ENCODE results near the gene PKD1.
"Not testable (repeated sequence)": the region's sequence is repeated elsewhere in the genome, so short reads cannot be mapped to it uniquely, and the experiment has no call there.

Gene PKD1

DNA sequence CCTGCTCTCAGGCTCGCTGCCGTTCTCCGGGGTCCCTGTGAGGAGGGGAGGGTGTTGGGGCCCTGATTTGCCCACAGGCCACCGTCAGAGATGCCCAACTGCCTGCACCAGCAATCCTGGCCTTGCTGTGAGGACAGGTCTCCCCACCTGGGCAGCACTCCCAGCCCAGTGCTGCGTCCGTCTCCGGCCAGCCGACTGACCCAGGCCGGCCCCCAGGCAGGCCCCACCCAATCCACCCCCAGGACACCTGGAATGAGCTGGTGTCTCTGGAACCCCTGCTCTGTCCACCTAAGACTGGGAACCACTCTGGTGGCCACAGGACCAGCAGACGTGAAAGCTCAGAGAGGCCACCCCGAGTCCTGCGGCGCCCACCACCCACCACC lies 20.1 kb downstream of the PKD1 start:
- Mint-ChIP-seq H3K27ac (no peak overlapping the region), H3K9me3 (no peaks in the 10 kb centered on the region), H3K4me1 (ENCODE audit: low read depth) (no peaks in the 10 kb centered on the region)

DNA sequence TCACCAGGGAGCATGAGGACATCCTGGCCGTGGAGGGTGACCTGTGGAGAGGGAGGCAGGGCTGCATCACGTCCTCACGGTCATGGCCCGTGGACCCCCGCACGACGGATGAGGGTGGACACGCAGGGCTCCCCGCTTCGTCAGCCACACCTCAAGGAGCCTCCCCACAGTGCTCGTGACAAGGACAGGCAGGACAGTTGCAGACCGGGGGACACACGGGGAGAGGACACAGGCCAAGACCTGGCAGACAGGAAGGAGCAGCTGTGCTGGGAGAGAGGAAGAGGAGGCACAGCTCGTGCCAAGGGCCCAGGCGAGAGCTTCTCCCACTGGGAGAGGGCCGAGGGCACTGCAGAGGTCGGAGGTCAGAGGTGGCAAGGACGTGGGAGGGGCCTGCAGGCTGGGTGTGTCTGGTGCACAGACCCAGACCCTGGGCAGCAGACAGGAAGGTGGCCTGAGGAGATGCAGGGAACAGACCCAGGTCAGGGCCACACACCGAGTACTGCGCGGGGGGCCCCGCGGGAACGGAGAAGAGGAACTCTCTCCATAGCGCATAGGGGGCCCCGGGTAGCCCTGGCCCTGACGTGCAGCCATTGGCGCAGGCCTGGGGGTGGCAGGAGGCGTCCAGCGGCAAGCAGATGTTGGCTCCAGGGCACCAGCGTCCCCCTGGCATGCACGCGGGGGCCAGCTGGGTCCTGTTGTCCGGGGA lies 20.7 kb downstream of the PKD1 start:
- not testable (repeated sequence) for H3K27me3 Mint-ChIP-seq (ENCODE audit: low read depth); H3K9me3 Mint-ChIP-seq; H3K27ac Mint-ChIP-seq

More for the DNA sequence above, 20.1 kb downstream of the PKD1 start:
- Mint-ChIP-seq H3K4me3 (no peak overlapping the region), H3K36me3 (ENCODE audit: low read depth) (no peaks in the 10 kb centered on the region), H3K27me3 (ENCODE audit: low read depth) (no peaks in the 10 kb centered on the region)
- no peak for DNase-seq (ENCODE audit: low spot score)

GRCh38 chr16:2114225-2114624 lies 21.5 kb downstream of the PKD1 start:
- not testable (repeated sequence) for H3K36me3 Mint-ChIP-seq (ENCODE audit: low read depth); H3K27ac Mint-ChIP-seq; H3K27me3 Mint-ChIP-seq (ENCODE audit: low read depth); H3K4me1 Mint-ChIP-seq (ENCODE audit: low read depth); DNase-seq (ENCODE audit: low spot score); H3K9me3 Mint-ChIP-seq; H3K4me3 Mint-ChIP-seq

More for the DNA sequence above, 20.7 kb downstream of the PKD1 start:
- H3K36me3 Mint-ChIP-seq (ENCODE audit: low read depth); H3K4me1 Mint-ChIP-seq (ENCODE audit: low read depth); H3K4me3 Mint-ChIP-seq; DNase-seq (ENCODE audit: low spot score): not testable (repeated sequence)

GRCh38 chr16:2112539-2113106 lies 23.1 kb downstream of the PKD1 start:
- not testable (repeated sequence) for H3K9me3 Mint-ChIP-seq; H3K27ac Mint-ChIP-seq; H3K27me3 Mint-ChIP-seq (ENCODE audit: low read depth); H3K4me1 Mint-ChIP-seq (ENCODE audit: low read depth); H3K4me3 Mint-ChIP-seq; DNase-seq (ENCODE audit: low spot score); H3K36me3 Mint-ChIP-seq (ENCODE audit: low read depth)

GRCh38 chr16:2111412-2112335 lies 24.0 kb downstream of the PKD1 start:
- H3K27ac Mint-ChIP-seq; H3K27me3 Mint-ChIP-seq (ENCODE audit: low read depth); H3K4me3 Mint-ChIP-seq; H3K4me1 Mint-ChIP-seq (ENCODE audit: low read depth); H3K36me3 Mint-ChIP-seq (ENCODE audit: low read depth); H3K9me3 Mint-ChIP-seq; DNase-seq (ENCODE audit: low spot score): not testable (repeated sequence)

DNA sequence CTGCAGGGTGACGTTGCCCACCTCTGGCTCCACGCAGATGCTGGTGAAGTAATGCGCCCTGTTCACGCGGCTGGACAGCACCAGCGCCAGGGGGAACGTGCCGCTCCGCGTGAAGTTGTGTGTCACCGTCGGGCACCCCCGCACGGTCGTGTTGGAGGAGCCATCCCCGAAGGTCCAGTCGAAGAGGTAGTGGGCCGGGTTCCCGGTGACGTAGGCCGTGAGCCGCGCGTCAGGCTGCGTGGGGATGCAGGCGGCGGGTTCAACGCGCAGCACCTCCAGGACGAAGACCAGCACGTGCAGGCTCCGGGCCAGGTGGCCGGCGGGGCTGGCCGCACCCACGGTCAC lies 24.7 kb downstream of the PKD1 start:
- H3K27ac Mint-ChIP-seq; H3K9me3 Mint-ChIP-seq; H3K36me3 Mint-ChIP-seq (ENCODE audit: low read depth); H3K27me3 Mint-ChIP-seq (ENCODE audit: low read depth); DNase-seq (ENCODE audit: low spot score); H3K4me3 Mint-ChIP-seq; H3K4me1 Mint-ChIP-seq (ENCODE audit: low read depth): not testable (repeated sequence)

DNA sequence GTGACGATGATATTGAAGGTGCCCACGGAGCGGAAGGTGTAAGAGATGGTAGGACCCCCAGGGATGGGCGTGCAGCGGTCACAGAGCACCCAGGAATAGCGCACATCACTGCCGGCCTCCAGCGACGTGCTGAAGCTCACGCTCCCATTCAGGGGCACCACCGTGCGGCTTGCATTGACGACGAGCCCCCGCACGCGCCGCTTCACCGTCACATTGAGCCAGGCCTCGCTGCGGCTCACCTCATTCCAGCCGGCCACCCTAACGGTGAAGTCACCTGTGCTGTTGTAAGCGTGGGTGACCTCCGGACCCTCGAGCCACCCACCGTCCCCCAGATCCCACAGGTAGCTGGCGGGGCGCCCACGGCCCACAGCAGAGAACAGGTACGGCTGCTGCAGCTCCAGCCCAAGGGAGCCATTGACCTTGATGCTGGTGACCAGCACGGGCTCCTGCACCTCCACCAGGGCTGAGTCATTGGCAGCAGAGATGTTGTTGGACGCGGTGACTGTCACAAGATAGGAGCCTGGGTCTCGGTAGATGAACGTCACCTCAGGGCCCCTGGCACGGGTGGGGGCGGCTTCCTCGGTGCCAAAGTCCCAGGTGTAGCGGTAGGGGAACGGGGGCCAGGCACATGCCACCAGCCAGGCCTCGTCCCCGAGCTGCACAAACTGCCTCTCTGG lies 25.2 kb downstream of the PKD1 start:
- not testable (repeated sequence) for H3K4me1 Mint-ChIP-seq (ENCODE audit: low read depth); H3K27me3 Mint-ChIP-seq (ENCODE audit: low read depth); H3K27ac Mint-ChIP-seq; H3K4me3 Mint-ChIP-seq; H3K9me3 Mint-ChIP-seq; H3K36me3 Mint-ChIP-seq (ENCODE audit: low read depth); DNase-seq (ENCODE audit: low spot score)

- DNase-seq (ENCODE audit: low spot score); H3K27ac Mint-ChIP-seq; H3K27me3 Mint-ChIP-seq (ENCODE audit: low read depth); H3K4me1 Mint-ChIP-seq (ENCODE audit: low read depth); H3K4me3 Mint-ChIP-seq; H3K9me3 Mint-ChIP-seq; H3K36me3 Mint-ChIP-seq (ENCODE audit: low read depth): not testable (repeated sequence)
Observed at GRCh38 chr16:2109872-2110271, 25.8 kb downstream of the PKD1 start.

GRCh38 chr16:2109271-2109580 lies 26.5 kb downstream of the PKD1 start:
- H3K4me3 Mint-ChIP-seq; H3K36me3 Mint-ChIP-seq (ENCODE audit: low read depth); H3K9me3 Mint-ChIP-seq; DNase-seq (ENCODE audit: low spot score); H3K27ac Mint-ChIP-seq; H3K4me1 Mint-ChIP-seq (ENCODE audit: low read depth); H3K27me3 Mint-ChIP-seq (ENCODE audit: low read depth): not testable (repeated sequence)

DNA sequence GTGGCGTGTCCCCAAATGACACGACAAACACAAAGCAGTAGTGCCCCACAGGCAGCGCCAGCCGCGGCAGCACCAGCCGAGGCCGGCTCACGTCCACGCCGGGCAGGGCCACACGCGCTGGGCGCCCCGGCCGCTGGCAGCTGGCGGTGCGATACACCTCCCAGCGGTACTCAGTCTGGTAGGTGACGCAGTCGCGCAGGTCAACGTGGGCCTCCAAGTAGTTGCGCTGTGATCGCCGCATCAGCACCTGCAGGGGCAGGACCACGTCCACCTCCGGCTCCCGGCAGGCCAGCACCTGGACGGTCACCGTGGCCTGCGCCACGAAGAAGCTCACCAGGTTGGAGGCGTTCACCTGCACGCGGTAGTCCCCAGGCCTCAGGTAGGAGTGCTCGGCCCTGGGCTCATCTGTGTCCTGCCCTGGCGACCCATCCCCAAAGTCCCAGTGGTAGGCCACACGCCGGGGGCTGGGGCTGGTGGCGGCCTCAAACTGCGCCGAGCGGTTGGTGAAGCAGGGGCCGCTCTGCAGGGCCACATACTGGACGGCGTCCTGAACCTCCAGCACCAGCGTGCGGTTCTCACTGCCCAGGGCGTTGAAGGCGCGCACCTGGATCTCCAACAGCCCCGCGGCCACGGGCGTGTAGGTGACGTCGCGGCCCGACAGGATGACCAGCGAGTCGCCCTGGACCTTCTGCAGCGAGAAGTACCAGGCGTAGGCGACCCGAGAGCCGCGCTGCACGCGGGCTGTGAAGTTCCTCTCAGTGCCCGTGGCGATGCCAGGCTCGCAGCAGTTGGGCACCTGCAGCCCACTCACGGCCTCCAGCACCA lies 27.0 kb downstream of the PKD1 start:
- H3K27me3 Mint-ChIP-seq (ENCODE audit: low read depth) = not testable (repeated sequence)

DNA sequence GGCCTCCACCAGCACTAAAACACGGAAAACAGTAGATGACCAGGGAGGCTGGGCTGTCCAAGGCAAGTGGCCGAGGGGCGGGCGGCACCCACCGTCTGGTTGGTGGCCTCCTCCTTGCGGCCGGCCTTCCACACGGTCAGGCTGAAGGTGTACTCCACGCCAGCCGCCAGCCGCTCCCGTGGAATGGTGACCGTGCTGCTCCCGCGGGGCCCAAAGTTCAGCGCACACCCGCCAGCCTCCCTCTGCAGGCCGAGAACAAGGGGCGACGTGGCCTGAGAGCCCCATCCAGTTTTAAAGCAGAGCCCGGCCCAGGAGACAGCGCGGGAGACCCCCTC lies 27.9 kb downstream of the PKD1 start:
- H3K27ac Mint-ChIP-seq; H3K4me3 Mint-ChIP-seq; H3K36me3 Mint-ChIP-seq (ENCODE audit: low read depth); H3K4me1 Mint-ChIP-seq (ENCODE audit: low read depth); H3K9me3 Mint-ChIP-seq; DNase-seq (ENCODE audit: low spot score); H3K27me3 Mint-ChIP-seq (ENCODE audit: low read depth): not testable (repeated sequence)

More for the DNA sequence above, 27.0 kb downstream of the PKD1 start:
- not testable (repeated sequence) for H3K9me3 Mint-ChIP-seq; H3K4me3 Mint-ChIP-seq; H3K27ac Mint-ChIP-seq; DNase-seq (ENCODE audit: low spot score); H3K4me1 Mint-ChIP-seq (ENCODE audit: low read depth); H3K36me3 Mint-ChIP-seq (ENCODE audit: low read depth)

GRCh38 chr16:2107121-2107790 lies 28.4 kb downstream of the PKD1 start:
- not testable (repeated sequence) for H3K4me3 Mint-ChIP-seq; H3K4me1 Mint-ChIP-seq (ENCODE audit: low read depth); DNase-seq (ENCODE audit: low spot score); H3K27me3 Mint-ChIP-seq (ENCODE audit: low read depth); H3K27ac Mint-ChIP-seq; H3K36me3 Mint-ChIP-seq (ENCODE audit: low read depth); H3K9me3 Mint-ChIP-seq

DNA sequence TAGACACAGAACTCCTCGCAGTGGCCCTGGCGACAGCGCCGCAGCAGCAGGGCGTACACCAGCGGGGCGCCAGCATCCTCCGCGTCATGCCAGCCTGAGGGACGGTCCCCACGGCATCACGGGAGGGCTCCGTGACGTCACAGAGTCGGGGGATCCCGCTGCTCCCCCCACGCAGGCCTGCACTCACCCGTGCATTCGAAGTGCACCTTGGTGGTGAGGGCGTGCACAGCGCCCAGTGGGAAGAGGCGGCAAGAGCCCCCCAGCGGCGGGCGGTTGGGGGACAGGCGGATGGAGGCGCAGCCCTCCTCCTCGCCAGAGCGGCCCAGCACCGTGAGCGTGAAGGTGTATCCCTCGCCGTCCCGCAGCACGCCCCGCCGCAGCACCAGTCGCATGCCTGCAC lies 29.5 kb downstream of the PKD1 start:
- not testable (repeated sequence) for H3K27ac Mint-ChIP-seq; H3K27me3 Mint-ChIP-seq (ENCODE audit: low read depth); H3K4me1 Mint-ChIP-seq (ENCODE audit: low read depth); H3K4me3 Mint-ChIP-seq; H3K36me3 Mint-ChIP-seq (ENCODE audit: low read depth); DNase-seq (ENCODE audit: low spot score); H3K9me3 Mint-ChIP-seq

Data from T-helper 2 cell treated with Interferon-gamma antibody and Interleukin-4, amounts not matched to agents 5 μg/mL and 100 μg/mL, for 36 hours (primary cell).